AG04450 (cell line): ENCODE measurements around the gene AMACR. TPM values are rescaled to one million over a fixed set of nuclear protein-coding genes. Genes with fewer than 3 reads are reported as not detected.

Experiments
- CTCF ChIA-PET: fragments of 300-600, 350-600 bp; formaldehyde crosslinking; extraction: SDS; loops from one replicate; lab custom pipeline; 2022; ENCODE audit warnings: antibody characterized with exemption, inconsistent platforms; lab: Charles Lee
- POLR2A ChIA-PET: fragments of 350-600 bp; formaldehyde crosslinking; extraction: SDS; loops from one replicate; lab custom pipeline; 2021; ENCODE audit warnings: antibody characterized with exemption, inconsistent platforms; lab: Yijun Ruan, JAX
- DNase-seq: peaks from one replicate; pipeline ENCODE4 v3.0.0-alpha.2; 2011; ENCODE audit warnings: low read depth, low spot score
- H3K27ac ChIP-seq: one replicate; pipeline ENCODE4 v1.5.1; 2012; ENCODE audit warnings: low read depth, low read length, control low read depth
- H3K27me3 ChIP-seq: one replicate; pipeline ENCODE4 v1.6.0; 2012; ENCODE audit warnings: low read length; ENCODE audit not compliant: control insufficient read depth, insufficient read depth
- H3K4me3 ChIP-seq: 2 replicates; pipeline ENCODE4 v1.5.1; 2011; ENCODE audit warnings: mild to moderate bottlenecking, low read depth, low read length, control low read depth
- H3K9me3 ChIP-seq: 2 replicates; pipeline ENCODE4 v1.5.1; 2012; ENCODE audit warnings: low read length; ENCODE audit not compliant: control insufficient read depth, insufficient read depth
- polyA plus RNA-seq: library from polyadenylated mRNA; depleted of rRNA; stranded (reverse); fragments of >200 nt; gene quantifications from 2 replicates; pipeline ENCODE4 v1.2.3, GENCODE V29; 2011
- TF ChIP-seq, protein P1 (sequence below): IDR thresholded peaks from 2 replicates; pipeline ENCODE4 v1.5.1; 2011; ENCODE audit warnings: low read depth, low read length, control low read depth, inconsistent platforms

The AMACR gene
- polyA plus RNA-seq, 1 experiment, result 10.0 TPM

DNA sequence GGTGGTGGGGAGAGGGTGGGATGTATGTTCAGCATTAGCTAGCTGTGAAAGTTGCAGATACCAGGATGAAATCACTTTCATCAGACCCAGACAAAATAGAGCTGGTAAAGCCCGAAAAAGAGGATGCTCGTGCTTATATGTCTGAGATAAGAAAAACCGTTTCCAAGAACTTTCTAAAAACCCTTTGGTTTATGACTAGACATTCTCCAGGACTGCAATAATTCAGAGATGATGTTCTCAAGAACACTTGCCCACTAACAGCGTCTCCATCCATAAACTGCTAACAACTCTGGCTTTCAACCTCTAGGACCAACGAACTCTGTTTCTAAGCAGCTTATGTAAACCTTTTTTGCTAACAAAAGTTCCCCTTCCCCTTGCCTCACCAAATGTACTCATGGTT, 8.4 kb upstream of the AMACR start:
- TF ChIP-seq, protein P1, sequence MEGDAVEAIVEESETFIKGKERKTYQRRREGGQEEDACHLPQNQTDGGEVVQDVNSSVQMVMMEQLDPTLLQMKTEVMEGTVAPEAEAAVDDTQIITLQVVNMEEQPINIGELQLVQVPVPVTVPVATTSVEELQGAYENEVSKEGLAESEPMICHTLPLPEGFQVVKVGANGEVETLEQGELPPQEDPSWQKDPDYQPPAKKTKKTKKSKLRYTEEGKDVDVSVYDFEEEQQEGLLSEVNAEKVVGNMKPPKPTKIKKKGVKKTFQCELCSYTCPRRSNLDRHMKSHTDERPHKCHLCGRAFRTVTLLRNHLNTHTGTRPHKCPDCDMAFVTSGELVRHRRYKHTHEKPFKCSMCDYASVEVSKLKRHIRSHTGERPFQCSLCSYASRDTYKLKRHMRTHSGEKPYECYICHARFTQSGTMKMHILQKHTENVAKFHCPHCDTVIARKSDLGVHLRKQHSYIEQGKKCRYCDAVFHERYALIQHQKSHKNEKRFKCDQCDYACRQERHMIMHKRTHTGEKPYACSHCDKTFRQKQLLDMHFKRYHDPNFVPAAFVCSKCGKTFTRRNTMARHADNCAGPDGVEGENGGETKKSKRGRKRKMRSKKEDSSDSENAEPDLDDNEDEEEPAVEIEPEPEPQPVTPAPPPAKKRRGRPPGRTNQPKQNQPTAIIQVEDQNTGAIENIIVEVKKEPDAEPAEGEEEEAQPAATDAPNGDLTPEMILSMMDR, result no peak
- no peak for DNase-seq
- CTCF ChIA-PET, result interaction anchor here (1.0 kb wide), 1 partner anchor 19 kb away, joined by 3 read pairs; no protein-coding TSS in a partner anchor

DNA sequence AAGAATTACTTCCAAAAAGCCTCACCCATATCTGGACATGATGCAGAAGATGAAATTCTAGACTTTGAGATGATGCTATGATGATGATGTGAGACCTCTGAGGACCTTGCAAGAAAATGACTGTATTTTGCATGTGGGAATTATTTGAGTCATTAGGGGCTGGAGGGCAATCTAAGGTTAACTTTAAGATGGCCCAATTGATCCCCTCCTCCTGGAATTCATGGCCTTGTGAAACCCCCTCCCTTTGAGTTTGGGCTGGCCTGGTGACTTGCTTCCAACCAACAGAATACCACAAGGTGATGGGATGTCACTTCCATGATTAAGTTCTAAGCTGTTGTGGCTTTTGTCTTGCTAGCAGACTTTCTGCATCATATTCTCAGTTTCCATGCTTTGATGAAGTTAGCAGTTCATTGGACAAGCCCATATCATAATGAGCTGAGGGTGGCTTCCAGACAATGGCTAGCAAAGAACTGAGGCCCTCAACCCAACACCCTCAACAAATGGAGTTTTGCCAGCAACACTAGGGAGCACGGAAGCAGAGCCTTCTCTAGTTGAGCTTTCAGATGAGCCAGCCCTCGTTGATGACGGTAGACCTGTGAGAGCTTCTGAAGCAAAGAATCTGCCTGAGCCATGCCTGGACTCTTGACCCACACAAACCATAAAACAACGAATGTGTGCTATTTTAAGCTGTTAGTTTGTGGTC, 7.4 kb upstream of the AMACR start:
- no peak for DNase-seq
- Histone ChIP-seq H3K4me3 (no peak overlapping the region), H3K27me3 (no peaks in the 10 kb centered on the region), H3K9me3 (no peaks in the 10 kb centered on the region), H3K27ac (no peak overlapping the region)
- ChIA-PET POLR2A (no interaction called here), CTCF (interaction anchor here (1.0 kb wide), 1 partner anchor 18 kb away, joined by 3 read pairs; no protein-coding TSS in a partner anchor)
- TF ChIP-seq, protein P1, result no peak

More for the DNA sequence above, 8.4 kb upstream of the AMACR start:
- Histone ChIP-seq H3K9me3 (no peaks in the 10 kb centered on the region), H3K4me3 (no peak overlapping the region), H3K27me3 (no peaks in the 10 kb centered on the region), H3K27ac (no peak overlapping the region)
- POLR2A ChIA-PET, result no interaction called here

GRCh38 chr5:34014626-34015025, 6.8 kb upstream of the AMACR start:
- H3K9me3 ChIP-seq, result no peaks in the 10 kb centered on the region
- TF ChIP-seq, protein P1, result no peak
- no peak overlapping the region for H3K27ac ChIP-seq
- no peak overlapping the region for H3K4me3 ChIP-seq
- POLR2A ChIA-PET, result no interaction called here
- no peaks in the 10 kb centered on the region for H3K27me3 ChIP-seq
- no peak for DNase-seq
- CTCF ChIA-PET, result no interaction called here

DNA sequence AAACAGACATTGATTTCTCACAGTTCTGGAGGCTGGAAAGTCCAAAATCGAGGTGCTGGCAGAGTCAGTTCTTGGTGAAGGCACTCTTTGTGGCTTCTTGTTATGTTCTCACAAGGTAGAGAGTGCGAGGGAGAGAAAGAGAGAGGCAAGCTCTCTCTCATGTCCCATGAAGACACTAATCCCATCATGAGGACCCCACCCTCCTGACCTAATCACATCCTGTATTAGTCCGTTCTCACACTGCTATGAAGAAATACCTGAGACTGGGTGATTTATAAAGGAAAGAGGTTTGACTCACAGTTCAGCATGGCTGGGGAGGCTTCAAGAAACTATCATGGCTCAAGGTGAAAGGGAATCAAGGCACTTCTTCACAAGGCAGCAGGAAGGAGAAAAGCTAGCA, 5.7 kb upstream of the AMACR start:
- DNase-seq, result no peak
- no peaks in the 10 kb centered on the region for H3K9me3 ChIP-seq
- ChIA-PET CTCF (no interaction called here), POLR2A (no interaction called here)
- H3K27ac ChIP-seq, result no peak overlapping the region
- H3K4me3 ChIP-seq, result no peak overlapping the region
- TF ChIP-seq, protein P1, result no peak
- H3K27me3 ChIP-seq, result no peaks in the 10 kb centered on the region

DNA sequence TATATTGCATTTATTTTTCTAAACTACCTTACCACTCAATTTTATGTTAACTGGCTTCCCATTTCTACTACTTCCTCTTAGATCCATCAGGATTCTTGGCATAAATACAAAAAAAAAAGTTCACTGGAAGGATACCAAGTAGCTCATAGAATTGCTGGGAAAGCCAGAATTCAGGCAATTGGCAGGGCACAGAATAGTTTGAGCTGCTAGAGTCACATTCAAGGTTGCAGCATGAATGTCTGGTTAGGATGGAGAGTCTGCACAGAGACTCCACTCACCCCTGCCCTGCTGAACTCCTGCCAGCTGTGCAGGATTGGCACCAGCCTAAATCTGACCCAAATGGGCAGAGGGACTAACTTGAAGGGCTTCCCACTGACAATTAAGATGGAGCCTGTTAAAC, 4.9 kb upstream of the AMACR start:
- POLR2A ChIA-PET, result no interaction called here
- Histone ChIP-seq H3K27ac (no peak overlapping the region), H3K4me3 (no peak overlapping the region), H3K27me3 (no peaks in the 10 kb centered on the region), H3K9me3 (no peaks in the 10 kb centered on the region)
- CTCF ChIA-PET, result interaction anchor here (1.0 kb wide), 1 partner anchor 43 kb away, joined by 4 read pairs; no protein-coding TSS in a partner anchor
- TF ChIP-seq, protein P1, result no peak
- no peak for DNase-seq
